IPS DF 4.7 (cell line): ENCODE measurements around the gene PRR23B.

Experiments used
- DNase-seq: peaks from one replicate; pipeline ENCODE4 v3.0.0-alpha.2; 2013; ENCODE audit warnings: low spot score; ENCODE audit errors: extremely low read depth

Gene PRR23B

GRCh38 chr3:138974462-138974861 lies 46.3 kb downstream of the PRR23B start:
- DNase-seq: no peak

GRCh38 chr3:138972941-138973340 lies 47.8 kb downstream of the PRR23B start:
- DNase-seq: no peak

- DNase-seq: no peak
These were observed 48.9 kb downstream of the PRR23B start for GRCh38 chr3:138971766-138972320.
